AG09309 (cell line): ENCODE results near the gene NTSR1.
A peak's percentile ranks its signal among the peaks of the same experiment; 100 is the strongest.

Experiments used
- DNase-seq: peaks from one replicate; pipeline ENCODE4 v3.0.0-alpha.2; 2010; ENCODE audit warnings: low read depth
- H3K4me3 ChIP-seq: 2 replicates; pipeline ENCODE4 v1.5.1; 2011; ENCODE audit warnings: mild to moderate bottlenecking, low read depth, low read length, moderate library complexity; ENCODE audit not compliant: control insufficient read depth
- CTCF ChIP-seq: IDR thresholded peaks from 2 replicates; pipeline ENCODE4 v1.5.1; 2011; ENCODE audit warnings: mild to moderate bottlenecking, low read depth, low read length, inconsistent platforms; ENCODE audit not compliant: insufficient read depth, control insufficient read depth; ENCODE audit errors: missing control alignments

NTSR1 gene

GRCh38 chr20:62766716-62767115 is 58.1 kb downstream of the NTSR1 start:
- no peak for TF ChIP-seq CTCF
- no peak for DNase-seq
- no peak overlapping the region for H3K4me3 ChIP-seq

- no peak overlapping the region for H3K4me3 ChIP-seq
- no peak for TF ChIP-seq CTCF
- no peak for DNase-seq
Observed at GRCh38 chr20:62768234-62768546, 59.6 kb downstream of the NTSR1 start.

GRCh38 chr20:62768551-62769287 is 60.1 kb downstream of the NTSR1 start:
- peak; percentile 14 for DNase-seq
- TF ChIP-seq CTCF, result no peak
- no peak overlapping the region for H3K4me3 ChIP-seq

GRCh38 chr20:62769346-62770071 is 60.9 kb downstream of the NTSR1 start:
- TF ChIP-seq CTCF, result no peak
- DNase-seq, result no peak
- no peak overlapping the region for H3K4me3 ChIP-seq

GRCh38 chr20:62770111-62770910 is 61.7 kb downstream of the NTSR1 start:
- TF ChIP-seq CTCF, result no peak
- H3K4me3 ChIP-seq, result no peak overlapping the region
- no peak for DNase-seq

GRCh38 chr20:62770916-62771315 is 62.3 kb downstream of the NTSR1 start:
- DNase-seq, result no peak
- no peak for TF ChIP-seq CTCF
- no peak overlapping the region for H3K4me3 ChIP-seq
